Measurements from ENCODE around the gene SLC41A3. TPM values are rescaled to one million over a fixed set of nuclear protein-coding genes. Genes with fewer than 3 reads are reported as not detected.

The SLC41A3 gene
- total and polyA plus RNA-seq, 12 donors: 40.8 to 140 (median 74.4) TPM

DNA sequence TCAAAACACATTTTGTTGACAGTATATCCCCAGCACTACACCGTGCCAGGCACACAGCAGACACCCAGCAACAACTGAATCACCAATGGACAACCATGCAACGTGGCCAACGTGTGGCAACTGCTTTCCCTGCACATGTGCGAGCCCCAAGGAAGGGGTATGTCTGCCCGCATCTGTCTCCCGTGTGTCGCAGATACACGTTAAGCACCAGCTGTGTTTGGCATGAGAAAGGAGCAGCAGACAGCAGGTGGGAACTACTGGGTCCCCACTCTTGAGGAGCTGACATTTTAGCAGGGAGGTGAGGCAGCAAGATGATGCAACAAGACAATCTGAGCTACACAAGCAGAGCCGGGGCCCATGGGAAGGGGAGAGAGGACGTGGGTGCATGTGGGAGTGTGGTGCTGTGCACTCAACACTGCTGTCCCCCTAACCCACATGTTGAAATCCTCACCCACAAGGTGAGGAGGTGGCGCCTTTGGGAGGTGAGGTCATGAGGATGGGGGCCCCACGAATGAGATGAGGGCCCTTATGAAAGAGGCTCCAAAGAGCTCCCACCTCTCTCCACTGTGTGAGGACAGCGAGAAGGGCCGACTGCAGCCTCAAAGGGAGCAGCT, 58.7 kb downstream of the SLC41A3 start:
- H3K4me1 ChIP-seq (replicated peaks in 1 of 2): no peaks in the 10 kb centered on the region
- H3K27ac ChIP-seq: no peak overlapping the region
- 85 to 96% (median 94%) methylated on average over 14 of the region's 14 CpGs for whole genome bisulfite sequencing, 4 donors
- peaks cover 0 to 8% (median 0%) of the 10 kb centered on the region in 3 donors for H3K9me3 ChIP-seq (replicated peaks in 1 of 3)
- peak in 1 of 7 donors; percentile 20 for DNase-seq
- TF ChIP-seq, protein P1, sequence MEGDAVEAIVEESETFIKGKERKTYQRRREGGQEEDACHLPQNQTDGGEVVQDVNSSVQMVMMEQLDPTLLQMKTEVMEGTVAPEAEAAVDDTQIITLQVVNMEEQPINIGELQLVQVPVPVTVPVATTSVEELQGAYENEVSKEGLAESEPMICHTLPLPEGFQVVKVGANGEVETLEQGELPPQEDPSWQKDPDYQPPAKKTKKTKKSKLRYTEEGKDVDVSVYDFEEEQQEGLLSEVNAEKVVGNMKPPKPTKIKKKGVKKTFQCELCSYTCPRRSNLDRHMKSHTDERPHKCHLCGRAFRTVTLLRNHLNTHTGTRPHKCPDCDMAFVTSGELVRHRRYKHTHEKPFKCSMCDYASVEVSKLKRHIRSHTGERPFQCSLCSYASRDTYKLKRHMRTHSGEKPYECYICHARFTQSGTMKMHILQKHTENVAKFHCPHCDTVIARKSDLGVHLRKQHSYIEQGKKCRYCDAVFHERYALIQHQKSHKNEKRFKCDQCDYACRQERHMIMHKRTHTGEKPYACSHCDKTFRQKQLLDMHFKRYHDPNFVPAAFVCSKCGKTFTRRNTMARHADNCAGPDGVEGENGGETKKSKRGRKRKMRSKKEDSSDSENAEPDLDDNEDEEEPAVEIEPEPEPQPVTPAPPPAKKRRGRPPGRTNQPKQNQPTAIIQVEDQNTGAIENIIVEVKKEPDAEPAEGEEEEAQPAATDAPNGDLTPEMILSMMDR (IDR thresholded peaks at IDR 0.05): no peak
- no peak for TF ChIP-seq POLR2A (IDR thresholded peaks at IDR 0.05)
- no peak overlapping the region for H3K4me3 ChIP-seq
- peaks cover 0 to 15% of the 10 kb centered on the region in 2 donors for H3K36me3 ChIP-seq (replicated peaks in 1 of 2)
- no peaks in the 10 kb centered on the region for H3K27me3 ChIP-seq
- intact Hi-C loops (cut with DNase I): no loop called here

DNA sequence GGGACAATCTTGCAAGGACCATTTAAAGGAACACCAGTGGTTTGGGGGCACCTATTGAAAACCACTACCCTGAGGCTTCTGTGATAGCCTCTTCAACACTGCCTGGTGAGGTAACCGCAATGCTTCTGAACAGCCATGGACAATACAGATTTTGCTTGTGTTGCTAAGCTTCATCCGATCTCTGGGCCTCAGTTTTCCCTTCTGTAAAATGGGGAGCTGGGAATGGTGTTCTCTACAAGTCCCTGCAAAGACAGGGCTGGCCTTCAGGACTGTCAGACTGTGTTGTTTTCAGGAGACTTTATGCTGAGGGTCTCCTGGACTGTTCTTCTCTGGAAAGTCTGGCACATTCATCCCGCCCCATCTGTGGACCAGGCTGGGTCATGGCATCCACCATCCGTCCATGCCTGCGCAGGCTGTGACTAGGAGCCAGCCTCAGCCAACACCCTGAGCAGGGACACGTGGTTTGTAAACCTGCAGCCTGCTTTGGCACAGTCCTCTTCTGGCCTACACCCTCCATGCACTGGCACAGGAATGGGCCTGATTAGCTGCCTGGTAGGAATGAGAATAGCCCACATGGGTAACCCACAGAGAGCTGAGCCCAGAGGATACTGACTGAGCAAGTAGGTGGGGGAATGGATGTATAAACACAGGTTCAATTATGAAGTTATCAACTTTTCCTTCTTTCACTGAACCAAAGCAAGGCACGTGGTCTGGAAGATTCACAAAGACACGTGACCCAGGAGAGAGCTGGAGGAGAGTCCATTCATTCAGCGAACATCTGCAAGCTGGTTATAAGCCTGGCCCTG, 59.7 kb downstream of the SLC41A3 start:
- H3K4me1 ChIP-seq (replicated peaks in 1 of 2): no peaks in the 10 kb centered on the region
- no peaks in the 10 kb centered on the region for H3K27me3 ChIP-seq
- intact Hi-C loops (cut with DNase I): no loop called here
- H3K4me3 ChIP-seq: no peak overlapping the region
- peaks cover 0 to 8% (median 0%) of the 10 kb centered on the region in 3 donors for H3K9me3 ChIP-seq (replicated peaks in 1 of 3)
- H3K36me3 ChIP-seq (replicated peaks in 1 of 2): peaks cover 0 to 15% of the 10 kb centered on the region in 2 donors
- no peak overlapping the region for H3K27ac ChIP-seq
- peak in 1 of 7 donors; percentile 17 for DNase-seq
- WGBS, 4 donors: 92 to 98% (median 94%) methylated on average over 7 to 9 of the region's 9 CpGs
- TF ChIP-seq, protein P1 (IDR thresholded peaks at IDR 0.05): no peak
- TF ChIP-seq POLR2A (IDR thresholded peaks at IDR 0.05): no peak

DNA sequence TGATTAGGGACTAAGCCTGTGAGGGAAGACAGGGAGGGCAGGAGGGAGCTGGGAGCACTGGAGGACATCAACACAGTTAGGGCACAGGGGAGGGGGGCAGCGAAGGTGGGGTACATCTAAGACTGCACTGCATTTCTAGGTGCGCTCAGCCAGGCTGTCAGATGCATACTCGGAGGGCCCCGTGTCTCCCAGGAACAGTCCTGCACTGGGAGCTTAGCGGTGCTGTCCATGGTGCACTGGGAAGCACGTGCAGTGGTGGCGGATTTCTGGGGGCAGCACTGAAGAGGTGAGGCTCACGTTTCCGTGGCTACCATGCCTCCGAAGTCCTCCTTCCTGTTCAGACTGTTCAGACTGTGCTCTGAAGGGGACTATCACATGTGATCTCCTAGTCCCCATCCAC, 60.5 kb downstream of the SLC41A3 start:
- intact Hi-C loops (cut with DNase I): no loop called here
- no peaks in the 10 kb centered on the region for H3K4me1 ChIP-seq (replicated peaks in 1 of 2)
- H3K4me3 ChIP-seq: no peak overlapping the region
- TF ChIP-seq, protein P1 (IDR thresholded peaks at IDR 0.05): no peak
- peak in 1 of 7 donors; percentile 23 for DNase-seq
- no peak overlapping the region for H3K27ac ChIP-seq
- H3K27me3 ChIP-seq: no peaks in the 10 kb centered on the region
- 81 to 85% (median 82%) methylated on average over 7 to 10 of the region's 10 CpGs for WGBS, 4 donors
- peaks cover 0 to 15% of the 10 kb centered on the region in 2 donors for H3K36me3 ChIP-seq (replicated peaks in 1 of 2)
- peaks cover 0 to 8% (median 0%) of the 10 kb centered on the region in 3 donors for H3K9me3 ChIP-seq (replicated peaks in 1 of 3)

DNA sequence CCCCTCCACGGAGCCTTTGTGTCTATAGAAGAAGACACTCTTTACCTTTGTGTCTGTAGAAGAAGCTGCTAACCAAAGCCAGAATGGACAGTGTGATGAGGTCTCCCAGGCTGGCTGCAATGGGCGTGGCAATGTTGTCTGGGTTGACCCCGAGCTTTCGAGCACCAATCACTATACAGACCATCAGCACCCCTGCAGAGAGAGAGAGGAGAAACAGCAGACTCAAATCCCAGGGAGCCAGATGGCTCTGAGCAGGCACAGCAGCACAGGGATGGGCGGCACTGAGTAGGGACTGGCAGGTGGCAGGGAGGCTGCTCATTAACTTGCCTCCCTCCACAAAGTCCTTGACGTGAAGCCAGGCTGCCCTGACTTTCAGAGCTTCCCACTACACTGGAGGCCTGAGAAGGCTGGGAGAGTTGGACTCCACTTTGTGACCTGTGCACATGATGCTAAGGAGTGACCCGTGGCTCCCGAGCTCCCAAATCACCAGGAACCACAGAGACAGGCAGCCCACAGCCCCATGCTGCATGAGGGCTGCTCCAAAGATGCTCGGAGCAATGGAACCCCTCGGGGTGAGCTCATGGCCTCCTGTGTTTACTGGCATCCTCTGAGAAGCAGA, 61.1 kb downstream of the SLC41A3 start:
- no peak overlapping the region for H3K27ac ChIP-seq
- intact Hi-C loops (cut with DNase I): no loop called here

More for the DNA sequence above, 61.1 kb downstream of the SLC41A3 start:
- no peak for TF ChIP-seq POLR2A (IDR thresholded peaks at IDR 0.05)
- TF ChIP-seq, protein P1 (IDR thresholded peaks at IDR 0.05): no peak
- Histone ChIP-seq H3K9me3 (replicated peaks in 1 of 3) (peaks cover 0 to 3% (median 0%) of the 10 kb centered on the region in 3 donors), H3K27me3 (no peaks in the 10 kb centered on the region), H3K4me1 (replicated peaks in 1 of 2) (no peaks in the 10 kb centered on the region), H3K4me3 (no peak overlapping the region), H3K36me3 (replicated peaks in 1 of 2) (peaks cover 0 to 15% of the 10 kb centered on the region in 2 donors)
- 85 to 95% (median 92%) methylated on average over 8 to 10 of the region's 10 CpGs for WGBS, 4 donors
- no peak for DNase-seq

Measured in adrenal gland (tissue), 12 donors.